HCEC 1CT (cell line): Measurements from ENCODE around the gene VAX1.
"Not testable (repeated sequence)": the region's sequence is repeated elsewhere in the genome, so short reads cannot be mapped to it uniquely, and the experiment has no call there.

Source experiments
- DNase-seq: peaks from one replicate; pipeline ENCODE4 v3.0.0-alpha.2; 2017

The VAX1 gene

GRCh38 chr10:117134306-117135025 is 3.6 kb downstream of the VAX1 start:
- DNase-seq: no peak

- DNase-seq: no peak
Observed at GRCh38 chr10:117134056-117134305, 4.1 kb downstream of the VAX1 start.

- DNase-seq: no peak
Observed at GRCh38 chr10:117133273-117134055, 4.6 kb downstream of the VAX1 start.

DNA sequence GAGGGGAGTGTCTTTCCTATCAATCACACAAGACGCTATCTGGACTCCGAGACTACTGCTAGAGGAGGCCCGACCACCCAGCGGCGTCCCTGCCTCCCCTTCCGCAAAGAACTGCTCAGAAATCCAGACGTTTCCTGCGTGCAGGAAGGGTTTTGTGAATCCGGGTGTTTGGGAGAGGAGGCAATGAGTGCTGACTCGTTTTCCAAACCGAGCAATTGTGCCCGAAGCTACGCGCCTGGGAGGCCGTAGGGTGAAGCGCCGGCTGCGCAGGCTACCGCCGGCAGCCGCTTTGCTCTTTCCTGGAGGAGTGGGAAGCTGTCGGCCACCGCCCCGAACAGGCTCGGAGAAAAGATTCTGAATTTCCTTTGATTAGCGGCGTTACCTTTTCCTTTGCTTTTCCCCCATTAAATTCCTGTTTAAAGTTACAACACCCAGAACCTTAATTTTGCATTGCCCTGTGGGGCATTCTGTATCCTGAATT is 5.3 kb downstream of the VAX1 start:
- DNase-seq: no peak

GRCh38 chr10:117131376-117132327 is 6.4 kb downstream of the VAX1 start:
- DNase-seq: no peak

DNA sequence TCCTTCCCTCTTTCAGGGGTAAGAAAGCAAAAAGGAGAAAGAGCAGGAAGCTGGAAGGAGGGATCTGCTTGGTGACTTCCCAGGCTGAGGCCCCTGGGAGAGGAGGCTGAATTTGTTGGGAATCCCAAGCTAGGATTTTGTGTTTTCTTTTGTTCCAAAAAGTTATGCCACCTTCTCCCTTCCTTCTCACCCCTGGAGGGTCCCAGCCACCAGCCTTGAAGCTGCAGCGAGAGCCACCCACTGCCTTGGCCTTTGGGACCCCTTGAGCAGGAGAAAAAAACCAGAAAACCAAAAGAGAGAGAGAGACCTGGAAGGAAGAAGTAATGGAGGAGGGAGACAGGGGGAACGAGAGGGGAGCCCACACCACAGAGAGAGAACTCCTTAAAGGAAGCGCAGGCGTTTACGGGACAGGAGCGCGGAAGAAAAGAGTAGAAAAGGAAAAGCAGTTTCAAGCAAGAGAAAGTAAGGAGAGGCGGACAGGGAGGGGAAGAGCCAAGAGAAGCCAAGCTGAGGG is 7.2 kb downstream of the VAX1 start:
- no peak for DNase-seq

DNA sequence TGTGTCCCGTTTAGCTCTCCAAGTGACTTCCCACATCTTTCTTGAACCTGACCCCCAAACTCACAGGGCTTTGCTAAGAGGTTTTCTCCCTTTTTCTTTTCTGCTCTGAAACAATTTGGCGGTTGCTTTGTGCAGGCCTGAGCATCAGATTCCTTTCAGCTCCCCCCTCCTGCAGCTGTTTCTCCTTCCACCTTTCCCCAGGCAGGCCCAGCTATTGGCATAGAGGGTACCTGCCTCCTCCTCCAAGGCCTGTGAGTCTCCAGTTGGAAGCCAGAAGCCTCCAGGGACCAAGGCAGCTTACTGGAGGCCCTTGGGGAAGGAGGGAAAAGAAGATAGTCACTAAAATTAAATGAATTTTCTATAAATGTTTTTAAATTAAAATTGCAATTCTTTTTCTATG is 7.7 kb downstream of the VAX1 start:
- no peak for DNase-seq

DNA sequence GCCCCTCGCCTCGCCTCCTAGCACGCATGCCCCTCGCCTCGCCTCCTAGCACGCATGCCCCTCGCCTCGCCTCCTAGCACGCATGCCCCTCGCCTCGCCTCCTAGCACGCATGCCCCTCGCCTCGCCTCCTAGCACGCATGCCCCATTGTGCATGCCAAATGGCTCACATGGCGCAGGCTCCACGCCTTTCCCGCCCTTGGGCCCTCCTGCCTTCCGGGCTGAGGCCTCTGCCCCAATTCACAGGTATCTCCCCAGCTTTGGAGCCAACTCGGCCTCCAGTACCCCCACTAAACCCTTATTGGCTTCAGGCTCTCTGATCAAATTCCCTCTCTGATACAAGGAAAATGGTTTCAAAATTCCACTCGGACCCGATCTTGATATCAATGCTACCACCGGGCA is 11.4 kb downstream of the VAX1 start:
- not testable (repeated sequence) for DNase-seq

DNA sequence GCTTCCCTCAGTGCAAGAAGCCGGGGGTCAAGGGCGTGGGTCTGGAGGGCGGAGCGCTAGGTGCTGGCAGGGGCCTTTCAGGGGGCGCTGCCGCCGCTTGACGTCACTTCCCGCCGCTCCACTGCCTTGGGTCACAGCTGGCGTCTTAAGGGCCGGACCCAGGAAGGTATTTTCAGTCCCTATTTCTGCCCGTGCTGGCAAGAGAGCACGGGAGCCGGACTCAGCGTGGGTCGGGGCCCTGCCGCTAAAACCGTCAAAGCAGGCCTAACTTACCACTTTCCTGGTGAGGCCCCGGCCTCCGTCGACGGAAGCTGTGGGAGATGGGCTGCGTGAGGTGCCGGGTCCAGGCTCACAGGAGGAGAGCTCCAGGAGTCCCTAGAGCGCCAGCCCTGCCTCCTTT is 12.0 kb downstream of the VAX1 start:
- no peak for DNase-seq

GRCh38 chr10:117112220-117112619 is 25.9 kb downstream of the VAX1 start:
- no peak for DNase-seq

GRCh38 chr10:117107238-117107637 is 30.8 kb downstream of the VAX1 start:
- no peak for DNase-seq

DNA sequence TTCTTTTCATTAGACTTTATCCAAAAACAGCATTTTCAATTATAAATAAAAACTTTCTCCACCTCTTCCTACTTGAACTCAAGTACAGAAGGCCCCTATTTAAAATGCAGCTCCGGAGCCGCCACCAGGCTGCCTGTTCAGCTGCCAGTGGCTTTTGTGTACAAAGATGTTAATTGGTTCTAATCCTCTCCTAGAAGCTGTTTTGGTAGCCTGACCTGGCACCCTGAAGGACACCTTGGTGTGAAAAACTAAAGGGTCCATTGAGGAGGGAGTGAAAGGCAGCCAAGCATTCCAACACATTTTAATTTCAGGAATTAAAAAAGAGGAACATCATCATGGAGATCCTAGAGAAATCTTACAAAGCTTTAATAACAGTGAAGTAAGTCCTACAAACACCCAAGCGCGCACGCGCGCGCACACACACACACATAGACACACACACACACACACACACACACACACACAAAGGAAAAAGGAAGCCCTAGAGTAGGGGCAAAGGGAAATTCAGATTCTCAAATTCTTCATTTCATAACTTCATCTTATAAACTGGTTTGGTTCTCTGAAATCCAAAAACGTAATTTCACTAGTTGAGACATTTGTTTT is 41.4 kb downstream of the VAX1 start:
- no peak for DNase-seq

- no peak for DNase-seq
Observed at GRCh38 chr10:117094856-117095255, 43.2 kb downstream of the VAX1 start.

- DNase-seq: no peak
Observed at GRCh38 chr10:117092386-117092785, 45.7 kb downstream of the VAX1 start.

- DNase-seq: no peak
Observed at GRCh38 chr10:117090834-117091233, 47.2 kb downstream of the VAX1 start.

GRCh38 chr10:117087521-117087920 is 50.5 kb downstream of the VAX1 start:
- no peak for DNase-seq

DNA sequence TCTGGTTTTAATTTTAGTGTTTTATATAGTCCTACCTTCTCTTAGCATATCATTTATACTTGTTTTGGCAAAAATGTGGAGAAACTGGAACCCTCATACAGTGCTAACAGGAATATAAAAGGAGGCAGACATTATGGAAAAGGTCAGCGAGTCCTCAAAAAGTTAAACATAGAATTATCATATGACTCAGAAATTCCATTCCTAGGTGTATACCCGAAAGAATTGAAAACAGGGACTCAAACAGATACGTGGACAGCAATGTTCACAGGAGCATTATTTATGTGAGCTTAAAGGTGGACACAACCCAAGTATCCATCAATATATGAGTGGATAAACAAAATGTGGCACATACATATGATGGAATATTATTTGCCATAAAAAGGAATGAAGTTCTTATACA is 51.5 kb downstream of the VAX1 start:
- DNase-seq: no peak

DNA sequence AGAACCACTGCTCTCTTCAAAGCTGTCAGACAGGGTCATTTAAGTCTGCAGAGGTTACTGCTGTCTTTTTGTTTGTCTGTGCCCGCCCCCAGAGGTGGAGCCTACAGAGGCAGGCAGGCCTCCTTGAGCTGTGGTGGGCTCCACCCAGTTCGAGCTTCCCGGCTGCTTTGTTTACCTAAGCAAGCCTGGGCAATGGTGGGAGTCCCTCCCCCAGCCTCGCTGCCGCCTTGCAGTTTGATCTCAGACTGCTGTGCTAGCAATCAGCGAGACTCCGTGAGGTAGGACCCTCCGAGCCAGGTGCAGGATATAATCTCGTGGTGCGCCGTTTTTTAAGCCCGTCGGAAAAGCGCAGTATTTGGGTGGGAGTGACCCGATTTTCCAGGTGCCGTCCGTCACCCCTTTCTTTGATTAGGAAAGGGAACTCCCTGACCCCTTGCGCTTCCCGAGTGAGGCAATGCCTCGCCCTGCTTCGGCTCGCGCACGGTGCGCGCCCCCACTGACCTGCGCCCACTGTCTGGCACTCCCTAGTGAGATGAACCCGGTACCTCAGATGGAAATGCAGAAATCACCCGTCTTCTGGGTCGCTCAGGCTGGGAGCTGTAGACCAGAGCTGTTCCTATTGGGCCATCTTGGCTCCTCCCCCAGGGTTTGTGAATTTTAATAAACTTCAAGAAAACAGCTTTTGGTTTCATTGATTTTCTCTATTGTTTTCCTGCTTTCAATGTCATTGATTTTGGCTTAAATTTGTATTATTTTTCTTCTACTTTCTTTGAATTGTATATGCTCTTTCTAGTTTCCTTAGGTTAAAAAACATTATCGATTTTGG is 53.4 kb downstream of the VAX1 start:
- not testable (repeated sequence) for DNase-seq
